ENCODE data around the gene LPA.
A peak's percentile ranks its signal among the peaks of the same experiment; 100 is the strongest.
"Not testable (repeated sequence)": the region's sequence is repeated elsewhere in the genome, so short reads cannot be mapped to it uniquely, and the experiment has no call there.

The LPA gene

DNA sequence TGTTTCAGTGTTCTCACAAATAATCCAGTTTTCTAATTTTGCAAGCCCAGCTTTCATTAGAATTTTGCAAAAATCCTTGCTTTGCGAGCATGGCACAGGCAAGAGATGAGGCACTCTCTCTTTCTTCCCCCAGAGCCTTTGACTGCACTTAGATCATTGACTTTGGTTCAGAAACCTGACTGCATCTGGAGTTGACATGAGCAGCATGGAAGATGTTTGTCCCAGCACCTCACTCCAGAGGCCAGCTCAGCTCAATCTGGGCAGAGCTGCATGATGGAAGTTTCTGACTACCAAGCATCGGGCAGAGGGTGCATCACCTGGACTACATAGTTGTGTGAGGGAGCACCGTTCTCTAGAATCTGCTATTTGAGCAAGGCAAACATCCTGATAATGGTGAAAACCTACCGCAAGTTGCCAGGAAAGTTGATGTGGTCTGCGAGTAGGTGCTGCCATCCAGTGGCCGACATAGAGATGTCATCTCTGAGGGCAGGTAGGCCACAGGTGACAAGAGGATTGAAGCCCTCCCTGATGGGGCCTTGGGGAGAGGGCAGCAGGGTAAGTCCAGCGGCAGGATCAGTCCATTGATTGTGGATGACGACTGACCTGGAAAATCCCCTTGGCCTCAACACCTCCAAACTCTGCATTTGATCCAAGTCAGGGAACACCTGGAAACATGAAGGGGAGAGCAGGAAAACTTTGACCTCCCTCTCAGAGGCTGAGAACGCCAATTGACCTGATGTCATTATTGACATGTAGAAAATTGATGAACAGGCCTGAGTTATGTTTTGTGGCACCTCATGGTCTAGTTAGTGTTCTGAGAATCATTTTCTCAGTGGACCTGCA, 3.8 kb upstream of the LPA start:
- DNase-seq (ENCODE audit: low read depth), result no peak

DNA sequence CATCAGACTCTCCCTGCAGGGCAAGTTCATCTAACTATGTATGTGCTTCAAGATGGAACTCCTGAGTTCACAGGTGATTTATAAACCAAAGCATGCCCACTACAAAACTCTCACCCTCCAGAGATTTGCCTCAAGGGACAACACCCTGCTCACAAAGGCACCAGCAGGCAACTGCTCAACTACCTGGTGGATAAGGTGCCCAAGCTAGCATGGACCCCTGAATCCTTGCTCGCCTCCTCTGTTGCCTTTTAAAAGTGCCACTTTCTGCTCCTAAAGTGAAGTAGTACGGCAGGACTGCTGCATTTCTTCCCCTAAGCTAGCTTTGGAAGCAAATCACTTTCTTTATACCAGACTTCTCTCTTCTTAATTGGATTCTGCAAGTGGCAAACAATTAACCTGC, 1.2 kb downstream of the LPA start:
- DNase-seq (ENCODE audit: low read depth), result no peak

DNA sequence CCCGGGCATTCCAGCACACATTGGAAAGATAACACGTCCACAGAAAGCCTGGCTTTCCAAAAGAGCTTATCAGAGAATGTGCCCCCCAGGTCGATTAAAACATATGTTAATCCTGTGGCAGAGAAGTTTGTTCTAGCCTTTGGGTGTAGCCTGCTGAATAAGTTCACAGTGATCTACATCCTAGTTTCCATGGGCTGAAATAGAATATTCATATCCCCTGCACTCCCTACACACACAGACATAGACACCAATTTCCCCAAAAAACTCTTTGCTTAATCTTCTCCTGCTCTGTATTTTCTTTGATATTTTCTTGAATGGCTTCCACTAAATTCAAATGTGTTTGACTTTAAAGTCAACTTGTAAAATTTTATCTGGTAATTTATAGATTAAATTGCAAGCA, 1.6 kb downstream of the LPA start:
- no peak for DNase-seq (ENCODE audit: low read depth)

DNA sequence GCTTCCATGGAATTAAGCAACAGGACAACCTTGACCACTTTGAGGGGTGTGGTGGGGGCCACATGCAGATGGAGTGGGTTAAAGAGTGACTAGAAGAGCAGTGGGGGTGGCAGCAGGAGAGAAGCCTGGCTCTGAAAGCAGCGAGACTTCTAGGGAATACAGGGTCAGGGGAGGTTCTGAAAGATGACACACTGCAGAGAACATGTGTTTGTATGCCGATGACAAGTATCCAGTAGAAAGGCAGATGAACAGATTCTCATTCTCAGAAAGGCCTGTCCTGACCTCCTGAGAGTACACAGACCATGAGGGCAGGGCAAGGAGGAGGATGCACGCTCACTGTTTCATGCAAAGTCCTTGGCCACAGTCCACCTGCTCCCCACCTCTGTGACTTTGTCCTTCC, 2.9 kb downstream of the LPA start:
- DNase-seq (ENCODE audit: low read depth), result no peak

DNA sequence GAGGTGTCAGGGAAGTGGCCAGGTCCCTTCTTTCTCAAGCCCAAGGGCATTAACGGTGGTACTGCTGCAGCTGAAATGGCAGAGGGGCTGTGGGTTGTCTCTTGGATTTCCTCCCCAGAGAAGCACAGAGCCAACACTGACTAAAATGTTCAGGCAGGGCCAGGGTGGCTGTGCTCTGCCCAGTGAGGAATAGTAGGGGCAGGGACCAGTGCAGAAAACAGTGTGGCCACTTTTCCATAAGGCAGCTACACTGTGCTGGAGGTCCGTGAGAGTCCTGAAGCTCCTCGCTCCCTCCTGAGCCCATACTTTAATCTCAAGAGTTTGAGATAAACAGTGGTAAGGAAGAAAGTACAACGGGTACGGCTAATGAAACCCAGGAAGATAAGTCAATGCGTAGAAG, 4.5 kb downstream of the LPA start:
- DNase-seq (ENCODE audit: low read depth), result no peak

DNA sequence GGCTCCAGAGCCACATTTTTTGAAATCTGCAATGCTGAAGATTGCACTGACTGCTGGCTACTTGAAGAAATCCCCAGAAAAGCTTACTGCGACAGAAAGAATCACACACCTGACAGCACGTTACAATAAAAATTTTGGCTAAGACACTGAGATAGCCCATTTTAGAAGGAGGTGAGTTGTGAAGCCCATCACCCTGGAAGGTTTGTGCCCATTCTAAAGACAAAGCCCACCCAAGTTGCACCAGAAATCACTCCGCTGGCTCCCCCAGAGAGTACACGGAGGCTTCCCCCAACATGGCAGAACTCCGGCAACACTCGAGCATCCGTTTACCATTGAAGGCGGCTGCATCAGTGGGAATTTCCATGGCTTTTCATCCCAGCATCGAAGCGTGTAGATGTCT, 29.4 kb downstream of the LPA start:
- DNase-seq (ENCODE audit: low read depth), result peak; percentile 4

DNA sequence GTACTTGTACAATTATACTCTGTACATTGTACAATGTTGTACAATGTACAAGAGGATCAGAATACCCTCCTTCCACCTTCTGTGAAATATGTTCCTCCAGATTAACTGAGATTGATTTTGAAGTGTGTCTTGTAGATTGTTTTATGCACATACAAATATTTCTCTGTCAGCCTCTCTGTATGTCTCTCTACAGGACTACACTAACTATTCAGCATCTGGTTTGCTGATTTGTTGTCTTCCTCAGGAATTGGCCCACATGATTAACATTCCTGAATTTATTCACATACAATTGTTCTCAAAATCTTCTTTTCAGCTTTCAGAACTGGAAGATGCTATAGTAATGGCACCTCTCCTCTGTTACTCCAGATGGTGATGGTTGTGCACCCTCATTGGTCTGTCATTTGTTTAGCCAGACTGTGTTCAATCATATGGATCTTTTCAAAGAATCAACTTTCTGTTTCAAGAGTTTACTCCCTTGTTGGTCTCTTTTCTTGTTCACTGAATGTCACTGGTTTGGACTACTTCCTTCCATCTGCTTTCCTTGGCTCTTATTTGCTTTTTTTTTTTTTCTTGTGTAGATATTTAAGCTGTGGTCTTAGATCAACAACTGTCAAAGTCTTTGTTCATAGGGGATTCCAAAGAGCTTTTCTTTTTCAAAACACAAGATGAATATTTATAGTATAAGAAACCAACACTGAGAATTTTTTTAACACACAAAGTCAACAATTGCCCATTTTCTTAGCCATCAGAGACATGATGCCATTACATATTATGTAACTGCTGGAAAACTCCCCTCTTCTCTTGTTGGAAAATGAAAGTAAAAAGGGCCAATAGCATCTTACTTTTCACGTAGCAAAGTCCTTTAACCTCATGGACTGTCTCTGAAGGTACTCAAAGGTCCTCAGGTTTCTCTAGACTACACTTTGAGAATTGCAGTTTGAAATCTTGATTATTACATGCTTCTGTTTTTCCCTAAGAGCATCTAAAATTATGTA, 67.9 kb downstream of the LPA start:
- no peak for DNase-seq (ENCODE audit: low read depth)

DNA sequence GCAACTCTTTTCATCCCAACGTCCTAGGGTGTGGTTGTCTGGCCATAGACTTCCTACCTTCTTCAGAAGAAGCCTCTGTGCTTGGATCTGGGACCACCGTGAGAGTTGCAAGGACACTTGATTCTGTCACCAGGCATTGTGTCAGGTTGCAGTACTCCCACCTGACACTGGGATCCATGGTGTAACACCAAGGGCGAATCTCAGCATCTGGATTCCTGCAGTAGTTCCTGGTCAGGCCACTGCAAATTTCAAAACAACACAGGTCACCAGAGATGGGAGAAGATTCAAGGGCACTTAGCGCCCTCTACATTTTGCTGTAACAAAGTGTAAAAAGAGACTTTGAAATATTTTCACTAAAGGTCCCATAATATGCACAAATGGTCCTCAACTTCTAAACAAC, 68.8 kb downstream of the LPA start:
- not testable (repeated sequence) for DNase-seq (ENCODE audit: low read depth)

DNA sequence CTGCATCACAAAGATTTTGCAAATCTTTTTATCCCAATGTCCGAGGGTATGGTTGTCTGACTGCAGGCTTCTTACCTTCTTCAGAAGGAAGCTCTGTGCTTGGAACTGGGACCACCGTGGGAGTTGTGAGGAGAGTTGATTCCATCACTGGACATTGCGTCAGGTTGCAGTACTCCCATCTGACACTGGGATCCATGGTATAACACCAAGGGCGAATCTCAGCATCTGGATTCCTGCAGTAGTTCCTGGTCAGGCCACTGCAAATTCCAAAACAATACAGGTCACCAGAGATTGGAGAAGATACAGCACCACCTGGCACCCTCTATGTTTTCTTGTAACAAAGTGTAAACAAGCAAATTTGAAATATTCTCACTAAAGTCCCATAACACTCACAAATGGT, 77.7 kb downstream of the LPA start:
- no peak for DNase-seq (ENCODE audit: low read depth)

DNA sequence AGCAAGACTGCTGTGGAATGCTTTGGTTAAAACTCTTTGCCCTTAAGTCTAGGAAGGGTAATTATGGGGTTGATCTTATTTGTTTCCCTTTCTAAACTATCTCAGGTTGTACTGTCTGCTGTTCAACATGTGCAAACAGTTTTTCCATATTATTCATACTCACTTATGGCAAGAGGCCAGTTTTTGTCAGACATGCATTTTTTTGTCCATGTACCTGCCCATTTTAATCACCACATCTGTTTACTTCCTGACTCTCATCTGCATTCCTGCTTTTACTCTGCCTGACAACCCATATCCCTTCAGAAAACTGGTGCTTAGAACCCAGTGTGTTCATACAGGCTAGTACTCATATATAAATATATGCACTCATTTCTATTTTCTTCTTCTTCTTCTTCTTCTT, 80.3 kb downstream of the LPA start:
- no peak for DNase-seq (ENCODE audit: low read depth)

DNA sequence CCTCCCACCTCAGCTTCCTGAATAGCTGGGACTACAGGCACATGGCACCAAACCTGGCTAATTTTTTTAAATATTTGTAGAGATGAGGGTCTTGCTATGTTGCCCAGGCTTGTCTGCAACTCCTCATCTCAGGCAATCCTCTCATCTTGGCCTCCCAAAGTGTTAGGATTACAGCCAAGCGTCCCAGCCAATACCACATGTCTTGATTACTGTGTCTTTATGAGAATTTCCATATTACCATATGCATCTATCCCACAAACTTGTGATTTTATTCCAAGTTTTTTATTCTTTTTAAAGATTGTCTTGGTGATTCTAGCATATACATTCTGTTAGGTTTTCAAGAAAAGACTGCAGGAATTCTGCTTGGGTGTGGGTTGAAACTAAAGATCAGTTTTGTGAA, 82.7 kb downstream of the LPA start:
- no peak for DNase-seq (ENCODE audit: low read depth)

DNA sequence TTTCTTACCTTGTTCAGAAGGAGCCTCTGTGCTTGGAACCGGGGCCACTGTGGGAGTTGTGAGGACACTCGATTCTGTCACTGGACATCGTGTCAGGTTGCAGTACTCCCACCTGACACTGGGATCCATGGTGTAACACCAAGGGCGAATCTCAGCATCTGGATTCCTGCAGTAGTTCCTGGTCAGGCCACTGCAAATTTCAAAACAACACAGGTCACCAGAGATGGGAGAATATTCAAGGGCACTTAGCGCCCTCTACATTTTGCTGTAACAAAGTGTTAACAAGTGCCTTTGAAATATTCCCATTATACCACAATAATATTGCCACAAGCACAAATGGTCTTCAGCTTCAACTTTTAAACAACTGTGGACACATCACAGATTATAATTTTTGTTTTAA, 85.6 kb downstream of the LPA start:
- DNase-seq (ENCODE audit: low read depth), result not testable (repeated sequence)

DNA sequence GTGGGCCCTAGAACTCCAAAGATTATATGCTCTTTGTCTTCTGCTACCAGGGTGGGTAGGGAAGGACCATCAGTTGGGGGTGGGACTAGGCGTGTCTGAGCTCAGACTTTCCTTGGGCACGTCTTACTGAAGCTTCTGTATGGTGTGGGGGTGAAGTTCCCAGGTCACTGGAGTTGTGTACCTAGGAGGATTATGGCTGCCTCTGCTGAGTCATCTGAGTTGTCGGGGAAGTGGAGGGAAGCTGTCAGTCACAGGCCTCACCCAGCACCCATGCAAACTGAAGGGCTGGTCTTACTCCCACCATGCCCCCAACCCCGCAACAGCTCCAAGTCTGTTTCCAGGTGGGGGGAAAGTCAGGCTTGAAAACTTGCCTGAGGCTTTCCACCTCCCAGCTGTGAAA, 90.1 kb downstream of the LPA start:
- DNase-seq (ENCODE audit: low read depth), result no peak

DNA sequence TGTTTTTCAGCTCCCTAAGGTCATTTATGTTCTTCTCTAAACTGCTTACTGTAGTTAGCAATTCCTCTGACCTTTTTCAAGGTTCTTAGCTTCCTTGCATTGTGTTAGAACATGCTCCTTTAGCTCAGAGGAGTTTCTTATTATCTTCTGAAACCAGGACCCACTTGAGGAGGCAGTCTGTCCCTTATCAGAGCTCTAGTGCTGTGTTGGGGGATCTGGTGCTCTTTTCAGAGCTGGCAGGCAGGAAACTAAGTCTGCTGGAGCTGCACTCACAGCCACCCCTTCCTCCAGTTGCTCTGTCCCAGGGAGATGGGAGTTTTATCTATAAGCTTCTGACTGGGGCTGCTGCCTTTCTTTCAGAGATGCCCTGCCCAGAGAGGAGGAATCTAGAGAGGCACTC, 92.9 kb downstream of the LPA start:
- DNase-seq (ENCODE audit: low read depth), result not testable (repeated sequence)

DNA sequence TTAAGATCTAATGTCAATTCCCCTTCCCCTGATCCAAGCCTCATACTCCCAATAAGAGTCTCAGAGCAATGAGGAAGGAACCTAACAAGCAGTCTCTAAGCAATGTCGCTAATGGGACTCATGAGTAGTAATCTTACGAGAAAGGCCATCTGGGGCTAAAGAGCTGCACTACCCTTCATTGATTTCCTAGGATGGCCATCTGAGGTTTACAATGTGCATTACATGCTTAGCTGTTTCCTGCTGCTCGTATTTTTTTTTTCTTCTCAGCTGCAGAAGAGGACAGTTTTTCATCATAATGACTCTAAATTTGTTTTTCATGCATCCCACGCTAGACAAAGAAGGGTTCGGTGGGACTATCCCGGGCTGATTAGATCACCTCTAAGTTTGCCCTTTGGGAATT, 119.3 kb downstream of the LPA start:
- DNase-seq (ENCODE audit: low read depth), result no peak

DNA sequence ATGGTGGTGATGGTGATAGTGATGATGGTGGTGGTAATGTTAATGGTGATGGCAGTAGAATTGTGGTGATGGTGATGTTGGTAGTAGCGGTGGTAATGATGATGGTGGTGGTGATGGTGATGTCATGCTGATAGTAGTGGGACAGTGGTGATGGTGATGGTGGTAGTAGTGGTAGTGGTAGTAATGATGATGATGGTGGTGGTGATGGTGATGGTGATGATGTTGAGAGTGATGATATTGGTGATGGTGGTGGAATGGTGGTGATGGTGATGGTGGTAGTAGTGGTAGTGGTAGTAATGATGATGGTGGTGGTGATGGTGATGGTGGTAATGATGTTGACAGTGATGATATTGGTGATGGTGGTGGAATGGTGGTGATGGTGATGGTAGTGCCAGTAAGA, 128.8 kb downstream of the LPA start:
- no peak for DNase-seq (ENCODE audit: low read depth)

DNA sequence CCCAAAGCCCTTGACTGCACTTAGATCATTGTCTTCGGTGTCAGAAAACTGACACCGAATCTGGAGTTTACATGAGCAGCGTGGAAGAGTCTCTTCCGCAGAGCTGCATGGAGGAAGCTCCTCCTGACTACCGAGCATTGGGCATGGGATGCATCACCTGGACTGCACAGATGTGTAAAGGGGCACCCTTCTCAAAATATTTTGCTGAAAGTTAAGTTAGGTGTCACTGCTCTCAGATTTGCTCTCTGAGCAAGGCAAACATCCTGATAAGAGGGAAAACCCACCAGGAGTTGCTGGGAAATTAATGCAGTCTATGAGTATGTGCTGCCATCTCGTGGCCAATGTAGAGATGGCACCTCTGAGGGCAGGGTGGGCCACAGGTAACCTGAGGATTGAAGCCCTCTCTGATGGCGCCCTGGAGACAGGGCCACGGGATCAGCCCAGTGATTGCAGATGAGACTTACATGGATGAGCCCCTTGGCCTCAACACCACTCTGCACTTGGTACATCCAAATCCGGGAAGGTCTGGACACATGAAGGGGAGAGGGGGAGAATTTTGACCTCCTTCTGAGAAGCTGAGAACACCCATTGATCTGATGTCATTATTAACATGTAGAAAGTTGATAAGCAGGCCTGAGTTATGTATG, 129.9 kb downstream of the LPA start:
- DNase-seq (ENCODE audit: low read depth), result peak; percentile 43

DNA sequence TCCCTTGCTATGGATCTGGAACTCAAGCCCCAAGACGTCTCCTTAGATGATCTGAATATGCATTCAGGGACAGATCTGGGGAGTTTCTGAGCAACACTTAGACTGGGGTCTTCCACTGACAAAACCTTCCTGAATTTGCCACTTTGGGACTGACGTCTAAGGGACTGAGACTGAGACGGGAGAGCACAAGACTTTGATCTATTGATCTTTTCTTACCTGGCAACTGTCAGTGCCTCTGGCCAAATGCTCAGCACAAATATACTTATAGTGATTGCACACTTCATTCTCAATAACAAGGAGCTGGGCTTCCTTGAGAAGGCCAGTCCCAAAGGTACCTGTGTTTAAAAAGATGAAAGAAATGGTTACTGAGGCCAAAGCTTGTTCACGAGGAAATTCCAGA, 131.8 kb downstream of the LPA start:
- DNase-seq (ENCODE audit: low read depth), result no peak

DNA sequence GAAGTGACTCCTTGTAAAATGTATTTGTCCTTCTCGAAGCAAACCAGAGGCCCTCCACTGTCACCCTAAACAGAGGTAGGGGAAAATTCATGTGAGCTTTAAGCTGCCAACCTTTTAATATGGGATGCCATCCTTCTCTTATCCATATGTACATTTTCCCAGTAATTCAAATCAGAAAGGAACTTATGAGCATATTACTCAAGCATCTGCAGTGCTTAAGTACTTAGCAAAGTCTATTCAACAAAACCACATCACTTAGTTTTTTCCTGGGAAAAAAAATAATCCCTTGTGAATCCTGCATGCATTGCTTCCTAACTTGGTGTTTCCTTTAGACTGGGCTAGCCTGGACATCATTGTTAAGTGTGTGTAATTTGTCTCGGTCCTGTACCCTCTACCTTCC, 132.2 kb downstream of the LPA start:
- DNase-seq (ENCODE audit: low read depth), result no peak

DNA sequence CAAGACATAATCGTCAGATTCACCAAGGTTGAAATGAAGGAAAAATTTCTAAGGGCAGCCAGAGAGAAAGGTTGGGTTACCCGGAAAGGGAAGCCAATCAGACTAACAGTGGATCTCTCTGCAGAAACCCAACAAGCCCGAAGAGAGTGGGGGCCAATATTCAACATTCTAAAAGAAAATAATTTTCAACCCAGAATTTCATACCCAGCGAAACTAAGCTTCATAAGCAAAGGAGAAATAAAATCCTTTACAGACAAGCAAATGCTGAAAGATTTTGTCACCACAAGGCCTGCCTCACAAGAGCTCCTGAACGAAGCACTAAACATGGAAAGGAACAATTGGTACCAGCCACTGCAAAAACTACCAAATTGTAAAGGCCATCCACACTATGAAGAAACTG, 134.6 kb downstream of the LPA start:
- not testable (repeated sequence) for DNase-seq (ENCODE audit: low read depth)

DNA sequence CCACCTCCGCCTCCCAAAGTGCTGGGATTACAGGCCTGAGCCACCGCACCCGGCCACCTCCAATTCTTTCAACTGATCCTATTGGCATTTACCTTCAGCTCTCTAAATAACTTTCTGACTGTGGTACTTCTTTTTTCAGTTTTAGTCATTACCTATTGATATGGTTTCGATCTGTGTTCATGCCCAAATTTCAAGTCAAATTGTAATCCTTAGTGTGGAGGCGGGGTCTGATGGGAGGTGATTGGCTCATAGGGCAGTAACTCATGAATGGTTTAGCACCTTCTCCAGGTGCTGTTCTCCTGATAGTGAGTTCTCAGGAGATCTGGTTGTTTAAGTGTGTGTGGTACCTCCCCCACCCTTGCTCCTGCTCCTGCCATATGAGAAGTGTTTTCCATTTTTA, 140.9 kb downstream of the LPA start:
- DNase-seq (ENCODE audit: low read depth), result no peak

DNA sequence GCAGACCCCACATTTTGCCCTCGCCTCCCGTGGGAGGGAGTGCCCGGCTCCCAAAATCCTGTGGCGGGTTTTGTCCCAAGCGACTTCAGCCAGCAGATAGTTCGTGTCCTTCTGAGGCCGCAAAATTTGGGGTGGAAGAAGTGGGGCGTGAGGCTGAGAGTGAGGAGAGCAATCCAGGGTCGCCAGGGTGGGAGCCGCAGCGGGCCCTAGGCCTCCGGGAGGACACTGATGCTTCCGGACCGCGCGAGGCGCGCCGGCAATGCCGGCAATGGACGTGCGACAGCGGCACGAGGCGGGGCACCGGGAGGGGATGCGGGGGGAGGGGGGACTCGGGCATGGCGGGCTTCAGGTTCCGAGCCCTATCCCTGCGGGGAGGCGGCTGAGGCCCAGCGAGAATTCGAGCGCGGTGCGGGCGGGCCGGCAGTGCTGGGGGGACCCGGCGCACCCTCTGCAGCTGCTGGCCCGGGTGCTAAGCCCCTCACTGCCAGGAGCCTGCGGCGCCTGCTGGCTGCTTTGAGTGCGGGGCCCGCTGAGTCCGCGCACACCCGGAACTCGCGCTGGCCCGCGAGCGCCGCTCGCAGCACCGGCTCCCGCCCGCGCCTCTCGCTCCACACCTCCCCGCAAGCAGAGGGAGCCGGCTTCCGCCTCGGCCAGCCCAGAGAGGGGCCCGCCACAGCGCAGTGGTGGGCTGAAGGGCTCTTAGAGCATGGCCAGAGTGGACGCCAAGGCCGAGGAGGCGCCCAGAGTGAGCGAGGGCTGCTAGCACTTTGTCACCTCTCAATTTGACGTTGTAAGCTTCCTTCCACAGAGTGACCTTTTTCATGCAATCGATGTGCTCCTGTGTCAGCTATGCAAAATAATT, 143.8 kb downstream of the LPA start:
- peak; percentile 45 for DNase-seq (ENCODE audit: low read depth)
